Measurements from ENCODE around the gene FEV. TPM values are rescaled to one million over a fixed set of nuclear protein-coding genes. Genes with fewer than 3 reads are reported as not detected.

The FEV gene
- total RNA-seq, 4 donors from 2014 or later: not detected

- peaks cover 98% of the 10 kb centered on the region for H3K27me3 ChIP-seq
Observed at GRCh38 chr2:218993345-218994315, 8.6 kb upstream of the FEV start, which contains the start of gene CRYBA2. Gene CRYBA2 (minus strand): TSS chr2:218993422. CDS start chr2:218993176, 246 bp downstream.

GRCh38 chr2:218992703-218993344, 7.8 kb upstream of the FEV start:
- no peak for ATAC-seq

More at GRCh38 chr2:218993345-218994315, 8.6 kb upstream of the FEV start, which contains the start of gene CRYBA2:
- no peak for TF ChIP-seq POLR2AphosphoS5 (IDR thresholded peaks at IDR 0.05)
- TF ChIP-seq POLR2A (IDR thresholded peaks at IDR 0.05): no peak
- no peak for TF ChIP-seq CTCF (IDR thresholded peaks at IDR 0.05)
- TF ChIP-seq EP300 (IDR thresholded peaks at IDR 0.05): no peak
- Histone ChIP-seq H3K4me3 (peak within 1 kb of the TSS; percentile 13 to 49), H3K9me3 (no peaks in the 10 kb centered on the region), H3K4me1 (peaks cover 0 to 31% (median 21%) of the 10 kb centered on the region in 3 donors), H3K36me3 (no peaks in the 10 kb centered on the region), H3K27ac (no peak within 1 kb of the TSS)
- 22% methylated on average over 3 of the region's 88 CpGs; no CpG with 5 or more reads in 1 of the 2 donors for WGBS, 2 donors (ENCODE audit: low coverage in 1 of 2)
- ATAC-seq: no peak

GRCh38 chr2:218992196-218992595, 7.2 kb upstream of the FEV start:
- Histone ChIP-seq H3K36me3 (no peaks in the 10 kb centered on the region), H3K27ac (no peak overlapping the region), H3K27me3 (peaks cover 100% of the 10 kb centered on the region), H3K4me3 (no peak overlapping the region), H3K9me3 (no peaks in the 10 kb centered on the region), H3K4me1 (peaks cover 0 to 31% (median 21%) of the 10 kb centered on the region in 3 donors)
- no CpG with 5 or more reads among the region's 7 CpGs for WGBS, 2 donors (ENCODE audit: low coverage in 1 of 2)
- no peak for ATAC-seq
- TF ChIP-seq POLR2A (IDR thresholded peaks at IDR 0.05) (no peak), EP300 (IDR thresholded peaks at IDR 0.05) (no peak), POLR2AphosphoS5 (IDR thresholded peaks at IDR 0.05) (no peak), CTCF (IDR thresholded peaks at IDR 0.05) (no peak)

More at GRCh38 chr2:218992703-218993344, 7.8 kb upstream of the FEV start:
- peaks cover 100% of the 10 kb centered on the region for H3K27me3 ChIP-seq
- peak overlapping the region; percentile 13 to 49 for H3K4me3 ChIP-seq
- no peaks in the 10 kb centered on the region for H3K36me3 ChIP-seq
- whole genome bisulfite sequencing, 2 donors (ENCODE audit: low coverage in 1 of 2): 0% methylated on average over 3 of the region's 44 CpGs; no CpG with 5 or more reads in 1 of the 2 donors
- H3K27ac ChIP-seq: no peak overlapping the region
- H3K9me3 ChIP-seq: no peaks in the 10 kb centered on the region
- H3K4me1 ChIP-seq: peaks cover 0 to 31% (median 21%) of the 10 kb centered on the region in 3 donors
- no peak for TF ChIP-seq EP300 (IDR thresholded peaks at IDR 0.05)
- TF ChIP-seq CTCF (IDR thresholded peaks at IDR 0.05): no peak
- no peak for TF ChIP-seq POLR2AphosphoS5 (IDR thresholded peaks at IDR 0.05)
- no peak for TF ChIP-seq POLR2A (IDR thresholded peaks at IDR 0.05)

GRCh38 chr2:218991674-218992168, 6.7 kb upstream of the FEV start:
- Histone ChIP-seq H3K27me3 (peaks cover 100% of the 10 kb centered on the region), H3K4me1 (peaks cover 0 to 31% (median 21%) of the 10 kb centered on the region in 3 donors), H3K27ac (no peak overlapping the region), H3K4me3 (no peak overlapping the region), H3K9me3 (no peaks in the 10 kb centered on the region), H3K36me3 (no peaks in the 10 kb centered on the region)
- ATAC-seq: no peak
- no peak for TF ChIP-seq POLR2A (IDR thresholded peaks at IDR 0.05)
- TF ChIP-seq CTCF (IDR thresholded peaks at IDR 0.05): no peak
- TF ChIP-seq EP300 (IDR thresholded peaks at IDR 0.05): no peak
- no peak for TF ChIP-seq POLR2AphosphoS5 (IDR thresholded peaks at IDR 0.05)
- WGBS, 2 donors (ENCODE audit: low coverage in 1 of 2): 5% methylated on average over 6 to 8 of the region's 13 CpGs

Data from gastroesophageal sphincter (tissue), 4 donors.